Ishikawa (cell line): ENCODE results near the gene ZSCAN20.

ENCODE experiments used
- CEBPB ChIP-seq: IDR thresholded peaks from 2 replicates; pipeline ENCODE4 v1.6.1; 2012
- CREB1 ChIP-seq: IDR thresholded peaks from 2 replicates; pipeline ENCODE4 v1.6.1; 2012; ENCODE audit warnings: low read depth
- EGR1 ChIP-seq: IDR thresholded peaks from 2 replicates; pipeline ENCODE4 v1.6.1; 2012
- EP300 ChIP-seq: IDR thresholded peaks from 2 replicates; pipeline ENCODE4 v1.6.1; 2012; ENCODE audit warnings: borderline replicate concordance
- FOXM1 ChIP-seq: IDR thresholded peaks from 2 replicates; pipeline ENCODE4 v1.6.1; 2012; ENCODE audit warnings: low read depth, borderline replicate concordance
- MAX ChIP-seq: IDR thresholded peaks from 2 replicates; pipeline ENCODE4 v1.6.1; 2012
- NFIC ChIP-seq: IDR thresholded peaks from 2 replicates; pipeline ENCODE4 v1.6.1; 2012
- RAD21 ChIP-seq: IDR thresholded peaks from 2 replicates; pipeline ENCODE4 v1.6.1; 2012; ENCODE audit warnings: low read depth
- REST ChIP-seq: IDR thresholded peaks from 2 replicates; pipeline ENCODE4 v1.6.1; 2012; ENCODE audit warnings: low read depth, mild to moderate bottlenecking
- TAF1 ChIP-seq: IDR thresholded peaks from 2 replicates; pipeline ENCODE4 v1.6.1; 2012; ENCODE audit warnings: low read depth, mild to moderate bottlenecking
- TCF12 ChIP-seq: IDR thresholded peaks from 2 replicates; pipeline ENCODE4 v1.6.1; 2012; ENCODE audit warnings: low read depth
- TEAD4 ChIP-seq: IDR thresholded peaks from 2 replicates; pipeline ENCODE4 v1.6.1; 2012
- USF1 ChIP-seq: IDR thresholded peaks from 2 replicates; pipeline ENCODE4 v1.6.1; 2012
- YY1 ChIP-seq: IDR thresholded peaks from 2 replicates; pipeline ENCODE4 v1.6.1; 2012; ENCODE audit warnings: low read depth
- ZBTB7A ChIP-seq: IDR thresholded peaks from 2 replicates; pipeline ENCODE4 v1.6.1; 2012; ENCODE audit warnings: low read depth

Gene ZSCAN20

GRCh38 chr1:33459691-33460090, 12.8 kb upstream of the ZSCAN20 start:
- TF ChIP-seq EP300 (no peak), EGR1 (no peak), RAD21 (no peak), FOXM1 (no peak), MAX (no peak), TAF1 (no peak), YY1 (no peak), CEBPB (no peak), CREB1 (no peak), TCF12 (no peak), REST (no peak), TEAD4 (no peak), ZBTB7A (no peak)

GRCh38 chr1:33460144-33460543, 12.3 kb upstream of the ZSCAN20 start:
- no peak for TF ChIP-seq CREB1
- no peak for TF ChIP-seq RAD21
- no peak for TF ChIP-seq EP300
- no peak for TF ChIP-seq USF1
- TF ChIP-seq MAX: no peak
- no peak for TF ChIP-seq REST

- TF ChIP-seq NFIC (no peak), YY1 (no peak), EP300 (no peak), RAD21 (no peak), TCF12 (no peak), TAF1 (no peak), MAX (no peak), CEBPB (no peak), USF1 (no peak), ZBTB7A (no peak), FOXM1 (no peak), REST (no peak), CREB1 (no peak), TEAD4 (no peak), EGR1 (no peak)
Measured at GRCh38 chr1:33460947-33461629, 11.4 kb upstream of the ZSCAN20 start.

GRCh38 chr1:33462405-33463164, 9.9 kb upstream of the ZSCAN20 start:
- TF ChIP-seq CREB1 (no peak), REST (no peak), TCF12 (no peak), EGR1 (no peak), RAD21 (no peak), ZBTB7A (no peak), NFIC (no peak), CEBPB (no peak), TAF1 (no peak), MAX (no peak), YY1 (no peak), EP300 (no peak), FOXM1 (no peak)
